GM06990 (cell line): ENCODE results near the gene TFDP2.
"Not testable (repeated sequence)": the region's sequence is repeated elsewhere in the genome, so short reads cannot be mapped to it uniquely, and the experiment has no call there.

ENCODE experiments used
- DNase-seq: peaks from one replicate; pipeline ENCODE4 v3.0.0-alpha.2; 2011; ENCODE audit not compliant: insufficient read length; ENCODE audit errors: extremely low read depth
- H3K27me3 ChIP-seq: replicated peaks from 2 replicates; pipeline ENCODE4 v1.6.0; 2011; ENCODE audit warnings: low read length; ENCODE audit not compliant: control insufficient read depth, insufficient read depth
- H3K36me3 ChIP-seq: 2 replicates; pipeline ENCODE4 v1.5.1; 2011; ENCODE audit warnings: low read length; ENCODE audit not compliant: control insufficient read depth, insufficient read depth
- H3K4me3 ChIP-seq: replicated peaks from 2 replicates; pipeline ENCODE4 v1.5.1; 2011; ENCODE audit warnings: low read depth, mild to moderate bottlenecking, control low read depth, low read length
- CTCF ChIP-seq: IDR thresholded peaks from 2 replicates; pipeline ENCODE4 v1.5.1; 2011; ENCODE audit warnings: low read length, control low read depth, mild to moderate bottlenecking, inconsistent platforms; ENCODE audit not compliant: insufficient read depth, poor library complexity, severe bottlenecking

Gene TFDP2

GRCh38 chr3:142077155-142077858 is 72.0 kb downstream of the TFDP2 start:
- Histone ChIP-seq H3K4me3 (no peak overlapping the region), H3K27me3 (no peaks in the 10 kb centered on the region), H3K36me3 (no peaks in the 10 kb centered on the region; the same call in 1 of the 2 replicates)
- DNase-seq: no peak
- TF ChIP-seq CTCF: no peak

- not testable (repeated sequence) for H3K4me3 ChIP-seq, DNase-seq, H3K27me3 ChIP-seq, H3K36me3 ChIP-seq
Observed at GRCh38 chr3:142075656-142076055, 73.7 kb downstream of the TFDP2 start.

GRCh38 chr3:142072816-142073215 is 76.5 kb downstream of the TFDP2 start:
- Histone ChIP-seq H3K4me3 (no peak overlapping the region), H3K36me3 (no peaks in the 10 kb centered on the region; the same call in 1 of the 2 replicates), H3K27me3 (no peaks in the 10 kb centered on the region)
- TF ChIP-seq CTCF: no peak
- DNase-seq: no peak

- Histone ChIP-seq H3K36me3 (no peaks in the 10 kb centered on the region), H3K27me3 (no peaks in the 10 kb centered on the region), H3K4me3 (no peak overlapping the region)
- no peak for DNase-seq
- TF ChIP-seq CTCF: no peak
Observed at GRCh38 chr3:142065932-142066331, 83.4 kb downstream of the TFDP2 start.

- no peak for DNase-seq
- H3K27me3 ChIP-seq: no peaks in the 10 kb centered on the region
- H3K36me3 ChIP-seq: no peaks in the 10 kb centered on the region
- H3K4me3 ChIP-seq: no peak overlapping the region
- no peak for TF ChIP-seq CTCF
Observed at GRCh38 chr3:142065344-142065743, 84.0 kb downstream of the TFDP2 start.

- H3K36me3 ChIP-seq: no peaks in the 10 kb centered on the region
- no peak for DNase-seq
- no peak for TF ChIP-seq CTCF
Observed at GRCh38 chr3:142064454-142064853, 84.9 kb downstream of the TFDP2 start.

More at GRCh38 chr3:142064454-142064853, 84.9 kb downstream of the TFDP2 start:
- Histone ChIP-seq H3K27me3 (no peaks in the 10 kb centered on the region), H3K4me3 (no peak overlapping the region)
